ENCODE data around the gene TNFAIP3.

DNA sequence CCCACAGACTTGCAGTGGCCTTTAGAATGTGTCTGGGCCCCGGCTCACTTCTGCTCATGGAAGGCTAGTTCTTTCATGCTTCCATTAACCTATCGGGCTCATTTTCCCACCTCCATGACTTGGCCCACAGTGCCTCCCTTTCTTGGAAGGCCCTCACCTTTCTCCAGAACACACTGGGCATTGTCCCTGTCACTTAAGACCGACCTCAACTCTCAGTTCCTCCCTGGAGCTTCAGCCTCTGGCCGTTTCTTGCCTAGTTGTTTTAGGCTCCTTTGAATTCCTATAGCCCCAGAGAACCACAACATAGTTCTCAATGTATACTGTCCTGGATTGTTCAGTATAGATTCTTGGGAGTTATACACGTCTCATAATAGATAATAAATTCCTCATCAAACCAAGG is 19.3 kb upstream of the TNFAIP3 start:
- TF ChIP-seq POLR2A (IDR thresholded peaks at IDR 0.05) = no peak
- TF ChIP-seq, protein P1, sequence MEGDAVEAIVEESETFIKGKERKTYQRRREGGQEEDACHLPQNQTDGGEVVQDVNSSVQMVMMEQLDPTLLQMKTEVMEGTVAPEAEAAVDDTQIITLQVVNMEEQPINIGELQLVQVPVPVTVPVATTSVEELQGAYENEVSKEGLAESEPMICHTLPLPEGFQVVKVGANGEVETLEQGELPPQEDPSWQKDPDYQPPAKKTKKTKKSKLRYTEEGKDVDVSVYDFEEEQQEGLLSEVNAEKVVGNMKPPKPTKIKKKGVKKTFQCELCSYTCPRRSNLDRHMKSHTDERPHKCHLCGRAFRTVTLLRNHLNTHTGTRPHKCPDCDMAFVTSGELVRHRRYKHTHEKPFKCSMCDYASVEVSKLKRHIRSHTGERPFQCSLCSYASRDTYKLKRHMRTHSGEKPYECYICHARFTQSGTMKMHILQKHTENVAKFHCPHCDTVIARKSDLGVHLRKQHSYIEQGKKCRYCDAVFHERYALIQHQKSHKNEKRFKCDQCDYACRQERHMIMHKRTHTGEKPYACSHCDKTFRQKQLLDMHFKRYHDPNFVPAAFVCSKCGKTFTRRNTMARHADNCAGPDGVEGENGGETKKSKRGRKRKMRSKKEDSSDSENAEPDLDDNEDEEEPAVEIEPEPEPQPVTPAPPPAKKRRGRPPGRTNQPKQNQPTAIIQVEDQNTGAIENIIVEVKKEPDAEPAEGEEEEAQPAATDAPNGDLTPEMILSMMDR (IDR thresholded peaks at IDR 0.05) = no peak

Data from lower leg skin (tissue), 3 donors.